Activated B cell treated with CpG ODN at 0.5 μM for 24 hours (primary cell): Measurements from ENCODE around the gene EIF2S1. TPM values are rescaled to one million over a fixed set of nuclear protein-coding genes. Genes with fewer than 3 reads are reported as not detected.

Experiments used
- ATAC-seq: fragments of 200-7000 bp; cut with Tn5 transposase; one replicate; pipeline ENCODE4 v1.10.0; 2021; ENCODE audit warnings: low read depth, mild to moderate bottlenecking, moderate library complexity
- CTCF ChIA-PET: fragments of 350-600 bp; sonication (Branson Sonifier 250); formaldehyde crosslinking; loops from one replicate; lab custom pipeline; 2021; ENCODE audit warnings: antibody characterized with exemption; lab: Charles Lee
- POLR2A ChIA-PET: fragments of 350-600 bp; sonication (Branson Sonifier 250); formaldehyde crosslinking; loops from one replicate; lab custom pipeline; 2021; ENCODE audit warnings: antibody characterized with exemption; lab: Charles Lee
- DNase-seq: peaks from one replicate; pipeline ENCODE4 v3.0.0; 2022
- H3K27ac Mint-ChIP-seq: one replicate; pipeline ENCODE4 v1.8.0; 2020; ENCODE audit warnings: mixed read lengths
- H3K27me3 Mint-ChIP-seq: one replicate; pipeline ENCODE4 v1.8.0; 2021; ENCODE audit warnings: mixed read lengths
- H3K36me3 Mint-ChIP-seq: one replicate; pipeline ENCODE4 v1.8.0; 2021; ENCODE audit warnings: low read depth, mixed read lengths
- H3K4me1 Mint-ChIP-seq: one replicate; pipeline ENCODE4 v1.8.0; 2021; ENCODE audit warnings: mixed read lengths
- H3K4me3 Mint-ChIP-seq: one replicate; pipeline ENCODE4 v1.8.0; 2020; ENCODE audit warnings: mild to moderate bottlenecking, mixed read lengths
- H3K9me3 Mint-ChIP-seq: one replicate; pipeline ENCODE4 v1.8.0; 2020; ENCODE audit warnings: mixed read lengths
- CTCF ChIP-seq: fragments of 200-600 bp; IDR thresholded peaks from one replicate; pipeline ENCODE4 v1.8.0; 2022; ENCODE audit warnings: antibody characterized with exemption, mild to moderate bottlenecking
- intact Hi-C: fragments of 100-400 bp; cut with micrococcal nuclease; formaldehyde crosslinking; loops from one replicate; pipeline ENCODE4 v1.15.1; 2024
- total RNA-seq: library from RNA; stranded (reverse); gene quantifications from 2 replicates; pipeline ENCODE4 v1.2.3, GENCODE V29; 2022

EIF2S1 gene
- total RNA-seq, 1 donor from 2014 or later: 84.4 TPM

DNA sequence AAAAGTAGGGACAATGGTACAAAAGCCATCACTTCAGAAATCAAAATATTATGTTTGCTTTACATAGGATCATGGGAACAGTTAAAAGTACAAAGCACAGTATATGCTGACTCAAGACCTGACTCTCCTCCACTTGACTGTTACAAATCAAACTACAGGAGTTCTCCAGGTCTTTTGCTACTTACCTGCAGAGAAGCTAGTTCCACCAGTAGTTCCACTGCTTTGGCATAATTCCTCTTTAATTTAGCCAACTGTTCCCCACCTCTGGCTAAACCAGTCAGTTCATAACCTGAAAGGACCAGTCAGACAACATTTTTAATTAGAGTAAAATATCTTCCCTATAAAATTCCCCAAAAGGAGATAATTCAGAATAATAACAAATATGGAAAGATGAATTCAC, 14.5 kb upstream of the EIF2S1 start:
- TF ChIP-seq CTCF: no peak
- POLR2A ChIA-PET: no interaction called here
- DNase-seq (no peak), ATAC-seq (no peak)
- intact Hi-C loops: no loop called here
- Mint-ChIP-seq H3K4me1 (no peaks in the 10 kb centered on the region), H3K27me3 (no peaks in the 10 kb centered on the region), H3K9me3 (no peaks in the 10 kb centered on the region), H3K4me3 (no peak overlapping the region), H3K36me3 (peaks cover 68% of the 10 kb centered on the region), H3K27ac (no peak overlapping the region)
- CTCF ChIA-PET: no interaction called here

GRCh38 chr14:67352055-67352454, 8.1 kb upstream of the EIF2S1 start:
- CTCF ChIA-PET: interaction anchor here (0.9 kb wide), 1 partner anchor 8 kb away, joined by 3 read pairs; the partner anchor contains the start of gene ATP6V1D
- POLR2A ChIA-PET: no interaction called here
- no peak overlapping the region for H3K4me3 Mint-ChIP-seq
- TF ChIP-seq CTCF: no peak
- intact Hi-C loops: no loop called here
- H3K36me3 Mint-ChIP-seq: peaks cover 50% of the 10 kb centered on the region
- ATAC-seq (no peak), DNase-seq (no peak)
- no peak overlapping the region for H3K27ac Mint-ChIP-seq
- H3K4me1 Mint-ChIP-seq: no peaks in the 10 kb centered on the region
- no peaks in the 10 kb centered on the region for H3K27me3 Mint-ChIP-seq
- no peaks in the 10 kb centered on the region for H3K9me3 Mint-ChIP-seq

DNA sequence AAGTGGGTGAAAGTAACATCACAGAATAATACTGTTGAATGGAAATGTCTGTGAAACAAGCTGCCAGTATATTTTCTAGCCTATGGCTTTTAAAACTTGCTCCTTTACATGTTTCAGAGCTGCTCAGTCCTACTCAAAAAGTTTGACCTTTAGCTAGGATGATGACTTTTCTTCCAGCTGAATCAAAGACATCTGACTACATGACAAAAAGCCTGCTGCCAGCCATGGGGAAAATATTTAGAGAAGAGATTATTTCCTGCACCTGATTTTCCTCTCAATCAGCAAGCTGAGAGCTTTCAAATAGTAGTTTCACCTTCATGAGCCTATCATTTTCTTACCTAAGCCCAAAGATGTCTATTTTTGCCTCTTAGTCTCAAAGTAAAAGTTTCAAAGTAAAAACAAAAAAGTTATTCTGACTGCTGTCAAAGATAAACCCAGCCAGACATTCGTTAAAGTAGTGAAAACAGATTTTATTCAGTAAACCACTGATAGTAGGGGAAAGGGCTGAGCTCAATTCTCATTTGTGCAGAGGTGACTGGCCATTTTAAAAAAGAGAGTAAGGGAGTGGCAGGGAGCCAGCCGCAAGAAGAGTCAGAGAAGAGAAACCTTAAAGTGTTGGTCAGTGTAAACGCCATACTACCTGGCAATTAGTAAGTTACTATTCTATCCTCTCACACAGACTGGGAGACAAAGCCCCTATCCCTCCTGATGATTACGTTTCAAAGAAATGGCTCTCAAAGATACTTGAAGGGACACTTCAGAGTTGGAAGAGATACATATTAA, 2.8 kb upstream of the EIF2S1 start:
- H3K27ac Mint-ChIP-seq: no peak overlapping the region
- CTCF ChIA-PET: no interaction called here

DNA sequence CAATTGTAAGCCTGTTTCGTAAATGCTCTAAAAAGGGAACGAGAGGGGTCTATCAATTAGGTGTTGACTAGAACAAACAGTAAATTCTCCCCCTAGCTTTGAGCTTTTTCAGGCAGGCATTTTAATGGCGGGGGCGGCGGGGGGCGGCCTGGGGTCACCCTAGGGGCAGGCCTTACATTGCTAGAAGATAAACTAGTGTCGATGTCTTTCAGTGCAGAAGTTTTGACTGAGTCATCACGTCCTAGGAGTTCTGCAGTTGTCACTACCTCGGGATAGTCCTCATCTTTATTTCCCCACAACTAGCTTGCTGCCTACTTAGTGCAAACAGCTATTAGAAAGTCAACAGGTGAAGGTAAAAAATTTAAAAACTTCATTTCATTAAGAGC, 2.2 kb upstream of the EIF2S1 start:
- ATAC-seq: no peak
- CTCF ChIA-PET: no interaction called here
- Mint-ChIP-seq H3K4me3 (peak overlapping the region; percentile 99), H3K4me1 (peaks cover 45% of the 10 kb centered on the region), H3K36me3 (peaks cover 26% of the 10 kb centered on the region), H3K27me3 (no peaks in the 10 kb centered on the region), H3K9me3 (no peaks in the 10 kb centered on the region), H3K27ac (no peak overlapping the region)
- intact Hi-C loops: loop anchor here (5.0 kb wide), 1 partner anchor 1794 kb away; the partner anchor contains the start of gene DCAF5
- DNase-seq: no peak
- TF ChIP-seq CTCF: no peak
- POLR2A ChIA-PET: no interaction called here

More for the DNA sequence above, 2.8 kb upstream of the EIF2S1 start:
- DNase-seq (no peak), ATAC-seq (no peak)
- H3K4me1 Mint-ChIP-seq: peaks cover 44% of the 10 kb centered on the region
- no peak for TF ChIP-seq CTCF
- H3K27me3 Mint-ChIP-seq: no peaks in the 10 kb centered on the region
- intact Hi-C loops: loop anchor here (5.0 kb wide), 1 partner anchor 1795 kb away; the partner anchor contains the start of gene DCAF5
- peaks cover 25% of the 10 kb centered on the region for H3K36me3 Mint-ChIP-seq
- POLR2A ChIA-PET: no interaction called here
- H3K4me3 Mint-ChIP-seq: peak overlapping the region; percentile 5
- no peaks in the 10 kb centered on the region for H3K9me3 Mint-ChIP-seq
